ENCODE results near the gene RASGRF2. TPM values are rescaled to one million over a fixed set of nuclear protein-coding genes. Genes with fewer than 3 reads are reported as not detected.
A peak's percentile ranks its signal among the peaks of the same experiment; 100 is the strongest.

The RASGRF2 gene
- polyA plus RNA-seq, 1 donor from 2014 or later: 0.42 TPM

GRCh38 chr5:81194633-81195334 is 234.6 kb downstream of the RASGRF2 start:
- Histone ChIP-seq H3K4me2 (ENCODE audit: low read length) (no peak overlapping the region), H4K20me1 (ENCODE audit: insufficient read depth) (no peaks in the 10 kb centered on the region), H3F3A (ENCODE audit: insufficient read depth, low read length, poor library complexity, severe bottlenecking) (no peaks in the 10 kb centered on the region), H3K79me2 (replicated peaks; ENCODE audit: insufficient read depth, low read length) (no peaks in the 10 kb centered on the region), H3K27ac (ENCODE audit: low read length) (no peak overlapping the region), H3K9ac (ENCODE audit: low read length) (no peak overlapping the region), H2AFZ (ENCODE audit: low read depth, low read length) (no peak overlapping the region), H3K36me3 (ENCODE audit: insufficient read depth, low read length) (no peaks in the 10 kb centered on the region), H3K27me3 (ENCODE audit: insufficient read depth, low read depth, low read length) (no peaks in the 10 kb centered on the region), H3K9me2 (ENCODE audit: insufficient read depth, low read length) (no peaks in the 10 kb centered on the region), H3K4me3 (ENCODE audit: low read length) (no peak overlapping the region), H3K9me3 (ENCODE audit: low read length) (no peaks in the 10 kb centered on the region)
- TF ChIP-seq EP300 (conservative IDR thresholded peaks at IDR 0.05; ENCODE audit: poor library complexity, severe bottlenecking) (no peak), CTCF (IDR thresholded peaks at IDR 0.05; ENCODE audit: poor library complexity, severe bottlenecking) (peak; percentile 77), MXI1 (conservative IDR thresholded peaks at IDR 0.05; ENCODE audit: poor library complexity, severe bottlenecking) (no peak), TAF1 (IDR thresholded peaks at IDR 0.05; ENCODE audit: low read depth) (no peak), REST (IDR thresholded peaks at IDR 0.05; ENCODE audit: borderline replicate concordance) (no peak), RAD21 (conservative IDR thresholded peaks at IDR 0.05) (peak; percentile 78), EZH2 (IDR thresholded peaks at IDR 0.05; ENCODE audit: borderline replicate concordance, insufficient read depth, low read length, poor library complexity, severe bottlenecking) (no peak), SMC3 (conservative IDR thresholded peaks at IDR 0.05; ENCODE audit: poor library complexity) (peak; percentile 75)

GRCh38 chr5:81195335-81195929 is 235.3 kb downstream of the RASGRF2 start:
- Histone ChIP-seq H4K20me1 (ENCODE audit: insufficient read depth) (no peaks in the 10 kb centered on the region), H3K9ac (ENCODE audit: low read length) (no peak overlapping the region), H3K27ac (ENCODE audit: low read length) (no peak overlapping the region), H3K4me2 (ENCODE audit: low read length) (no peak overlapping the region), H2AFZ (ENCODE audit: low read depth, low read length) (no peak overlapping the region), H3K9me2 (ENCODE audit: insufficient read depth, low read length) (no peaks in the 10 kb centered on the region), H3F3A (ENCODE audit: insufficient read depth, low read length, poor library complexity, severe bottlenecking) (no peaks in the 10 kb centered on the region), H3K36me3 (ENCODE audit: insufficient read depth, low read length) (no peaks in the 10 kb centered on the region), H3K4me3 (ENCODE audit: low read length) (no peak overlapping the region), H3K79me2 (replicated peaks; ENCODE audit: insufficient read depth, low read length) (no peaks in the 10 kb centered on the region), H3K27me3 (ENCODE audit: insufficient read depth, low read depth, low read length) (no peaks in the 10 kb centered on the region), H3K9me3 (ENCODE audit: low read length) (no peaks in the 10 kb centered on the region)
- TF ChIP-seq CTCF (IDR thresholded peaks at IDR 0.05; ENCODE audit: poor library complexity, severe bottlenecking) (no peak), MXI1 (conservative IDR thresholded peaks at IDR 0.05; ENCODE audit: poor library complexity, severe bottlenecking) (no peak), REST (IDR thresholded peaks at IDR 0.05; ENCODE audit: borderline replicate concordance) (no peak), POLR2AphosphoS5 (IDR thresholded peaks at IDR 0.05) (no peak), TAF1 (IDR thresholded peaks at IDR 0.05; ENCODE audit: low read depth) (no peak), EZH2 (IDR thresholded peaks at IDR 0.05; ENCODE audit: borderline replicate concordance, insufficient read depth, low read length, poor library complexity, severe bottlenecking) (no peak), SMC3 (conservative IDR thresholded peaks at IDR 0.05; ENCODE audit: poor library complexity) (no peak), RAD21 (conservative IDR thresholded peaks at IDR 0.05) (no peak), EP300 (conservative IDR thresholded peaks at IDR 0.05; ENCODE audit: poor library complexity, severe bottlenecking) (no peak)
